HG03045 (cell line): ENCODE measurements around the gene SEZ6.

ENCODE experiments used
- ATAC-seq: cut with Tn5 transposase; IDR thresholded peaks from one replicate; pipeline ENCODE4 v1.9.1; 2021; ENCODE audit warnings: mild to moderate bottlenecking, moderate library complexity; ENCODE audit not compliant: unreplicated experiment

The SEZ6 gene

GRCh38 chr17:29005936-29006511 lies at the start of gene SEZ6:
Gene SEZ6, minus strand, starts transcription at chr17:29006033. Its CDS starts 164 bp downstream, at chr17:29005869.
- ATAC-seq: no peak

- no peak for ATAC-seq
Observed at GRCh38 chr17:29054835-29055234, 49.0 kb upstream of the SEZ6 start.

- ATAC-seq: no peak
Observed at GRCh38 chr17:29051731-29052130, 45.9 kb upstream of the SEZ6 start.

- ATAC-seq: no peak
Observed at GRCh38 chr17:29051194-29051593, 45.4 kb upstream of the SEZ6 start.

- no peak for ATAC-seq
Observed at GRCh38 chr17:29050176-29050575, 44.3 kb upstream of the SEZ6 start.

GRCh38 chr17:29049541-29050145 lies 43.8 kb upstream of the SEZ6 start:
- ATAC-seq: no peak

GRCh38 chr17:29048440-29049368 lies 42.9 kb upstream of the SEZ6 start:
- no peak for ATAC-seq

GRCh38 chr17:29046473-29046839 lies 40.6 kb upstream of the SEZ6 start:
- no peak for ATAC-seq

- ATAC-seq: no peak
Observed at GRCh38 chr17:29045734-29046472, 40.1 kb upstream of the SEZ6 start.

GRCh38 chr17:29045026-29045425 lies 39.2 kb upstream of the SEZ6 start:
- ATAC-seq: no peak

GRCh38 chr17:29043539-29044145 lies 37.8 kb upstream of the SEZ6 start:
- no peak for ATAC-seq

GRCh38 chr17:29042679-29043538 lies 37.1 kb upstream of the SEZ6 start, which contains the start of gene PIPOX:
Gene PIPOX, plus strand, starts transcription at chr17:29043141. Its CDS starts 85 bp downstream, at chr17:29043226.
- no peak for ATAC-seq

GRCh38 chr17:29042026-29042678 lies 36.3 kb upstream of the SEZ6 start:
- ATAC-seq: no peak

GRCh38 chr17:29041571-29041970 lies 35.7 kb upstream of the SEZ6 start:
- ATAC-seq: no peak

- no peak for ATAC-seq
Observed at GRCh38 chr17:29041091-29041490, 35.3 kb upstream of the SEZ6 start.

GRCh38 chr17:29039764-29040598 lies 34.1 kb upstream of the SEZ6 start:
- no peak for ATAC-seq

GRCh38 chr17:29038085-29038795 lies 32.4 kb upstream of the SEZ6 start:
- no peak for ATAC-seq

GRCh38 chr17:29037739-29038084 lies 31.9 kb upstream of the SEZ6 start:
- no peak for ATAC-seq
